GM12872 (cell line): ENCODE measurements around the gene NUDT1.

Experiments
- TF ChIP-seq, protein P1 (sequence below): IDR thresholded peaks from 3 replicates; pipeline ENCODE4 v1.5.1; 2011; ENCODE audit warnings: low read depth, mild to moderate bottlenecking, low read length, moderate library complexity; ENCODE audit not compliant: insufficient read depth

The NUDT1 gene

GRCh38 chr7:2257651-2258050 is 15.6 kb downstream of the NUDT1 start:
- TF ChIP-seq, protein P1, sequence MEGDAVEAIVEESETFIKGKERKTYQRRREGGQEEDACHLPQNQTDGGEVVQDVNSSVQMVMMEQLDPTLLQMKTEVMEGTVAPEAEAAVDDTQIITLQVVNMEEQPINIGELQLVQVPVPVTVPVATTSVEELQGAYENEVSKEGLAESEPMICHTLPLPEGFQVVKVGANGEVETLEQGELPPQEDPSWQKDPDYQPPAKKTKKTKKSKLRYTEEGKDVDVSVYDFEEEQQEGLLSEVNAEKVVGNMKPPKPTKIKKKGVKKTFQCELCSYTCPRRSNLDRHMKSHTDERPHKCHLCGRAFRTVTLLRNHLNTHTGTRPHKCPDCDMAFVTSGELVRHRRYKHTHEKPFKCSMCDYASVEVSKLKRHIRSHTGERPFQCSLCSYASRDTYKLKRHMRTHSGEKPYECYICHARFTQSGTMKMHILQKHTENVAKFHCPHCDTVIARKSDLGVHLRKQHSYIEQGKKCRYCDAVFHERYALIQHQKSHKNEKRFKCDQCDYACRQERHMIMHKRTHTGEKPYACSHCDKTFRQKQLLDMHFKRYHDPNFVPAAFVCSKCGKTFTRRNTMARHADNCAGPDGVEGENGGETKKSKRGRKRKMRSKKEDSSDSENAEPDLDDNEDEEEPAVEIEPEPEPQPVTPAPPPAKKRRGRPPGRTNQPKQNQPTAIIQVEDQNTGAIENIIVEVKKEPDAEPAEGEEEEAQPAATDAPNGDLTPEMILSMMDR: no peak

DNA sequence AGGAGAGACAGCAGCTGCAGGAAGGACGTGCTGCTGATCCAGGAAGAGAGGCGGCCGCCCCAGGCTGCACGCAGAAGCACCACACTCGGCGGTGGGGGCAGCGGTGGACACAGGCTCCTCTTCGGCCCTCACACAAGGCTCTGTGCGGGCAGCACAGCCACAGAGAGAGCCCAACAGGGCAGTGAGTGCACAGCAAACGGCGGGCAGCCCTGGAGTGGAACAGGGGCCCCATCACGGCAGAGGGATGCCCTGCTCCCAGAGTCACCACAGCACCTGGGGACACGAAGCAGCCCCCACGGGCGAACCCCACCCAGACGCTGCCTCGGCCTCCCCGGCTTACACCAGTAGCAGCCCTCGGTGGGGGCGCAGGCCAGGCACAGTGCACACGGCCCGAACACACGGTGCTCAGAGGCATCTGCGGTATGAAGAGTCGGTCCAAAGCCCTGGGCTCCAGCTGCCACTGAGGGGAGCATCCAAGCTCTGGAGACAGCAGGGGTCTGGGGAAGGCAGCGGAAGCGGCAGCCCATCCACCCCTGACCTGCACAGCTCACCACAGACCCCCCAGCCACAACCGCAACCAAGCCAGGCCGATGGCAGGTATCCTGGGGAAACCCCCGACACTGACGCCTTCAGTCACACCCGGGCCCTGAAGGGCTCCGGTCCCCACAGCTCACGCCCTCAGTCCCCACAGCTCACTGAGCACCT is 16.8 kb downstream of the NUDT1 start:
- TF ChIP-seq, protein P1: no peak

- TF ChIP-seq, protein P1: no peak
Observed at GRCh38 chr7:2259480-2259879, 17.5 kb downstream of the NUDT1 start.

- TF ChIP-seq, protein P1: no peak
Observed at GRCh38 chr7:2260820-2261219, 18.8 kb downstream of the NUDT1 start.

- TF ChIP-seq, protein P1: no peak
Observed at GRCh38 chr7:2261611-2262010, 19.6 kb downstream of the NUDT1 start.

- TF ChIP-seq, protein P1: no peak
Observed at GRCh38 chr7:2263176-2263575, 21.1 kb downstream of the NUDT1 start.

- TF ChIP-seq, protein P1: no peak
Observed at GRCh38 chr7:2264158-2264557, 22.1 kb downstream of the NUDT1 start.
